Fibroblast of lung (primary cell): Measurements from ENCODE around the gene COL4A3. TPM values are rescaled to one million over a fixed set of nuclear protein-coding genes. Genes with fewer than 3 reads are reported as not detected.

Source experiments
- DNase-seq, 2 donors: peaks; one replicate each; pipeline versions ENCODE4 v3.0.0 to v3.0.0-alpha.2; 2010; ENCODE audit warnings: low read depth in 2 of 2
- H2AFZ ChIP-seq: 2 replicates; pipeline ENCODE4 v1.5.1; 2012; ENCODE audit warnings: low read length, control low read depth, inconsistent platforms
- H3K27ac ChIP-seq: 2 replicates; pipeline ENCODE4 v1.5.1; 2011; ENCODE audit warnings: low read length, control low read depth; ENCODE audit not compliant: insufficient read depth
- H3K27me3 ChIP-seq: 2 replicates; pipeline ENCODE4 v1.5.1; 2011; ENCODE audit warnings: mild to moderate bottlenecking, low read length; ENCODE audit not compliant: control insufficient read depth, insufficient read depth
- H3K36me3 ChIP-seq: 2 replicates; pipeline ENCODE4 v1.5.1; 2011; ENCODE audit warnings: low read length; ENCODE audit not compliant: control insufficient read depth, insufficient read depth
- H3K4me1 ChIP-seq: 2 replicates; pipeline ENCODE4 v1.5.1; 2011; ENCODE audit warnings: low read length; ENCODE audit not compliant: control insufficient read depth, insufficient read depth; ENCODE audit errors: extremely low read depth
- H3K4me2 ChIP-seq: 2 replicates; pipeline ENCODE4 v1.5.1; 2011; ENCODE audit warnings: low read length, control low read depth; ENCODE audit not compliant: insufficient read depth; ENCODE audit errors: extremely low read depth
- H3K4me3 ChIP-seq, 4 experiments: fragments of 200-600 bp in 1 of 4; sonication (generic) in 1 of 4; replicated peaks in 1 of 4; 2 replicates each; pipeline ENCODE4 v1.5.1; 2011 to 2016; ENCODE audit warnings: low read length in 4 of 4, low read depth in 3 of 4, mild to moderate bottlenecking in 3 of 4, control low read depth in 2 of 4, inconsistent platforms in 1 of 4, mixed read lengths in 1 of 4; ENCODE audit not compliant: insufficient read depth in 1 of 4; ENCODE audit errors: control extremely low read depth in 1 of 4
- H3K79me2 ChIP-seq: 2 replicates; pipeline ENCODE4 v1.5.1; 2012; ENCODE audit warnings: mild to moderate bottlenecking, low read length, inconsistent platforms; ENCODE audit not compliant: control insufficient read depth, insufficient read depth
- H3K9ac ChIP-seq: 2 replicates; pipeline ENCODE4 v1.5.1; 2011; ENCODE audit warnings: mild to moderate bottlenecking, low read length, control low read depth; ENCODE audit not compliant: insufficient read depth
- H3K9me3 ChIP-seq: 2 replicates; pipeline ENCODE4 v1.5.1; 2012; ENCODE audit warnings: low read depth, low read length; ENCODE audit not compliant: control insufficient read depth, insufficient read depth
- H4K20me1 ChIP-seq: 2 replicates; pipeline ENCODE4 v1.5.1; 2011; ENCODE audit warnings: low read length; ENCODE audit not compliant: control insufficient read depth, insufficient read depth; ENCODE audit errors: extremely low read depth
- EZH2 ChIP-seq: IDR thresholded peaks from 2 replicates; pipeline ENCODE4 v1.5.1; 2012; ENCODE audit warnings: low read length, control low read depth, mild to moderate bottlenecking; ENCODE audit errors: missing control alignments
- polyA plus RNA-seq, 2 donors: library from polyadenylated mRNA; depleted of rRNA in 1 of 2; stranded (reverse) in 1 of 2; unstranded in 1 of 2; fragments of >200 nt; gene quantifications; 2 replicates each; pipeline ENCODE4 v1.2.1, GENCODE V29; 2011 to 2012; ENCODE audit warnings: missing spikeins in 1 of 2
- total RNA-seq: library from RNA; depleted of rRNA; stranded (reverse); fragments of >200 nt; gene quantifications from 2 replicates; pipeline ENCODE4 v1.2.1, GENCODE V29; 2014
- TF ChIP-seq, protein P1 (sequence below), 2 donors: IDR thresholded peaks in 1 of 2; conservative IDR thresholded peaks in 1 of 2; 1 replicate in 1 of 2; 2 replicates in 1 of 2; pipeline ENCODE4 v1.5.1; 2011 to 2012; ENCODE audit warnings: low read length in 2 of 2, control low read depth in 1 of 2, inconsistent platforms in 1 of 2, low read depth in 1 of 2, mild to moderate bottlenecking in 1 of 2

The COL4A3 gene
- total and polyA plus RNA-seq, 2 donors (not counting 1 experiment from before 2014, with no cell fraction given) = 0.12 to 0.33 TPM

DNA sequence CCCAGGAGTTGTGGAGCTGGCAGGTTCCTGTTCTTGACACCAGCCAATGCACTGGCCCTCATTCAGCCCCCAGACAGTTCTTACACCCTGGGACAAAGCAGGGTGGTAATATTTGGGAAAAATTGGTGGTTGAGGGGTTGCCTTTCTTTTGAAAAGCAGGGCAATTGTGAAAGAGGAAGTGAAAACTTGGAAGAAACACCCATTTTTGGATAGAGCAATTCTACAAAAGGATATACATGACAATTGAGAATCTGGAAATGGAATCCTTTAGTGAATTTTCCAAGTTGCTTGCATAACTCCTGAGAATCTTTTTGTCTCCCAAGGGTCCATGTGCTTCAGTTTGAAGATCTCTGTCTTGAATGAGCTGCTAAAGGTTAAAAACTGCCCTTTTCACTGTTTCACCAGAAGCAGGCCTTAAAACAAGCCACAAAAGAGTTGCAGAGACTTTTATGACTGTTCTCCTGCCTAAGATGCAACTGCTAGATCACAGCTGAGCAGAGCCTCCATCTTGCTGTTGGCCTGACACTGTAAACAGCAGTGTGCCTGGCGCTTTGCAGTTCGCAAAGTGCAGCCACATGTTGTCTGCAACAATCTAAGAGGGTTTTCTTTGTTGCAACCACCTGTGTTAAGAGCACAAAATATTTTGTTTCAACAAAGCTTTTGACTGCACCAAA lies 12.2 kb upstream of the COL4A3 start:
- Histone ChIP-seq H3K4me2 (no peak overlapping the region), H4K20me1 (no peaks in the 10 kb centered on the region), H3K9me3 (no peaks in the 10 kb centered on the region), H3K79me2 (no peaks in the 10 kb centered on the region), H3K9ac (no peak overlapping the region), H2AFZ (no peak overlapping the region), H3K36me3 (no peaks in the 10 kb centered on the region), H3K27ac (no peak overlapping the region), H3K27me3 (no peaks in the 10 kb centered on the region), H3K4me1 (no peaks in the 10 kb centered on the region), H3K4me3 (no peak overlapping the region)
- DNase-seq = no peak
- no peak for TF ChIP-seq EZH2
- TF ChIP-seq, protein P1, sequence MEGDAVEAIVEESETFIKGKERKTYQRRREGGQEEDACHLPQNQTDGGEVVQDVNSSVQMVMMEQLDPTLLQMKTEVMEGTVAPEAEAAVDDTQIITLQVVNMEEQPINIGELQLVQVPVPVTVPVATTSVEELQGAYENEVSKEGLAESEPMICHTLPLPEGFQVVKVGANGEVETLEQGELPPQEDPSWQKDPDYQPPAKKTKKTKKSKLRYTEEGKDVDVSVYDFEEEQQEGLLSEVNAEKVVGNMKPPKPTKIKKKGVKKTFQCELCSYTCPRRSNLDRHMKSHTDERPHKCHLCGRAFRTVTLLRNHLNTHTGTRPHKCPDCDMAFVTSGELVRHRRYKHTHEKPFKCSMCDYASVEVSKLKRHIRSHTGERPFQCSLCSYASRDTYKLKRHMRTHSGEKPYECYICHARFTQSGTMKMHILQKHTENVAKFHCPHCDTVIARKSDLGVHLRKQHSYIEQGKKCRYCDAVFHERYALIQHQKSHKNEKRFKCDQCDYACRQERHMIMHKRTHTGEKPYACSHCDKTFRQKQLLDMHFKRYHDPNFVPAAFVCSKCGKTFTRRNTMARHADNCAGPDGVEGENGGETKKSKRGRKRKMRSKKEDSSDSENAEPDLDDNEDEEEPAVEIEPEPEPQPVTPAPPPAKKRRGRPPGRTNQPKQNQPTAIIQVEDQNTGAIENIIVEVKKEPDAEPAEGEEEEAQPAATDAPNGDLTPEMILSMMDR (conservative IDR thresholded peaks at IDR 0.05 in 1 of 2, IDR thresholded peaks at IDR 0.05 in 1 of 2; ENCODE audit: low read depth in 1 of 2, low read length in 2 of 2) = no peak

DNA sequence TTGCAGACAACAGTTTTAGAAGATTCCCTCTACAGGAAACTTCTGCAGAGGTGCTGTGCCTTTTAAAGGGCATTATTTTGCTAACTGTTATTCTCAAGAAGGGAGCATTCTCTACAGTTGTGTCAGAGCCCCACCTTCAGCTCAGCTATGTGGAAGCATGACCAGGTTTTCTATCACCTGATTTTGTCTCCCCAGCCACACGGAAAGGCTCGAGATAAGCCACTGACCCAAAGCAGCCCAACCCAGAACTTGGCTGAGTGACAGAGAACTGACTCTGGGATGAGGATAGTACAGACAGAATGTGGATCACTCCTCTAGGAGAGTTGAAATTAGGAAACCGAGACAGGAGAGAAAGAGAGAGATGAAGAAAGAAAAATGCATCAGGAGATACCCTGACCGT lies 11.1 kb upstream of the COL4A3 start:
- no peak for TF ChIP-seq EZH2
- TF ChIP-seq, protein P1 (conservative IDR thresholded peaks at IDR 0.05 in 1 of 2, IDR thresholded peaks at IDR 0.05 in 1 of 2; ENCODE audit: low read depth in 1 of 2, low read length in 2 of 2) = no peak
- no peaks in the 10 kb centered on the region for H3K9me3 ChIP-seq
- H3K27me3 ChIP-seq = no peaks in the 10 kb centered on the region
- no peaks in the 10 kb centered on the region for H3K4me1 ChIP-seq
- H3K36me3 ChIP-seq = no peaks in the 10 kb centered on the region
- H3K79me2 ChIP-seq = no peaks in the 10 kb centered on the region
- no peak overlapping the region for H3K4me3 ChIP-seq
- no peak overlapping the region for H3K27ac ChIP-seq
- DNase-seq = no peak
- H3K9ac ChIP-seq = no peak overlapping the region
- H4K20me1 ChIP-seq = no peaks in the 10 kb centered on the region
- no peak overlapping the region for H2AFZ ChIP-seq
- H3K4me2 ChIP-seq = no peak overlapping the region

DNA sequence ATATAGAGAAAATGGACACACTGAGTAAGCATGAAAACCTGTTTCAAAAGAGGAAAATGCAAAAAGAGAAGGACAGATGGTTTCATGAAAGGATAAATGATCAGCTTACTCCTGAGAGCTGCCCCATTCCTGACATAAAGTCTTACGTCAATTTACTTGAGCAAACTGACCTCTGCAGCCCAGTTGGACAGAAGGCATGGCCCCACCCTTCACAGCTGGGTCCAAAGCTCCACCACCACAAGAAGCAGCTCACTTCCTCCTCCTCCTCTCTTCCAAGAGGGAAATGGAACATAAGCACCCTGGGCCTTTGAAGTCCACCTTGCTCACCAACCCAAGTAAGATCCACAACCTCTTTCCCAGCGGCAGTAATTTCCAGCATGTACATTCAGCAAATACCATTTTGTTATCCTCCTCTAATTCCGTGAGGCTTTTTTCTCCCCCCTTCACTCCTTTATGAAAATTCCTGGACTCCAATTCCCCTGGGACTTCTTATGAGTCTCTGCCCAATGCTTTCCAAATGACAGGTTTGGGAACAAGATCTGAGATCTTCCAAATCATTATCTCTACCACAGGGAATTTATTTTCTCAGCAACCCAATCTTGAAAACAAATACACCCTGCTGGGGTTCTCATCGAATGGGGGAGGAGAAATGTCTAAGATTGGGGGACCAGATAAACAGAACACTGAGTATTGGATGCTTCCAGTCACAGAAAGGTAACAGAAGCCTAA lies 10.5 kb upstream of the COL4A3 start:
- Histone ChIP-seq H3K4me3 (no peak overlapping the region), H3K27me3 (no peaks in the 10 kb centered on the region)
- no peak for TF ChIP-seq EZH2
- TF ChIP-seq, protein P1 (conservative IDR thresholded peaks at IDR 0.05 in 1 of 2, IDR thresholded peaks at IDR 0.05 in 1 of 2; ENCODE audit: low read depth in 1 of 2, low read length in 2 of 2) = no peak

More for the DNA sequence above, 10.5 kb upstream of the COL4A3 start:
- no peaks in the 10 kb centered on the region for H3K4me1 ChIP-seq
- H3K9me3 ChIP-seq = no peaks in the 10 kb centered on the region
- H3K27ac ChIP-seq = no peak overlapping the region
- H3K79me2 ChIP-seq = no peaks in the 10 kb centered on the region
- H4K20me1 ChIP-seq = no peaks in the 10 kb centered on the region
- no peak overlapping the region for H3K9ac ChIP-seq
- no peak overlapping the region for H3K4me2 ChIP-seq
- no peaks in the 10 kb centered on the region for H3K36me3 ChIP-seq
- no peak overlapping the region for H2AFZ ChIP-seq
- DNase-seq = peak in 1 of 2 donors; percentile 12
